AG08396 (cell line): ENCODE measurements around the gene TRIM72.
"Not testable (repeated sequence)": the region's sequence is repeated elsewhere in the genome, so short reads cannot be mapped to it uniquely, and the experiment has no call there.

ENCODE experiments used
- DNase-seq: peaks from one replicate; pipeline ENCODE4 v3.0.0; 2012; ENCODE audit warnings: low spot score, mixed read lengths

The TRIM72 gene

DNA sequence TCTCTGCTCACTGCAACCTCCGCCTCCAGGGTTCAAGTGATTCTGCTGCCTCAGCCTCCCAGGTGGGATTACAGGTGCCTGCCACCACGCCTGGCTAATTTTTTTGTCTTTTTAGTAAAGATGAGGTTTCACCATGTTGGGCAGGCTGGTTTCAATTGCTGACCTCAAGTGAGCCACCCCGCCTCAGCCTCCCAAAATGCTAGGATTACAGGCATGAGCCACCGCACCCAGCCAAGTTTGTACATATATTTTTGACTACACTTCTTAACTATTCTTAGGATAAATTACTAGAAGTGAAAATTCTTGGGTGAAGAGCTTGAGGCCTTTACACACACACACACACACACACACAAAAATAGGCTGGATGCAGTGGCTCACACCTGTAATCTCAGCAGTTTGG lies 44.4 kb downstream of the TRIM72 start:
- DNase-seq = no peak

DNA sequence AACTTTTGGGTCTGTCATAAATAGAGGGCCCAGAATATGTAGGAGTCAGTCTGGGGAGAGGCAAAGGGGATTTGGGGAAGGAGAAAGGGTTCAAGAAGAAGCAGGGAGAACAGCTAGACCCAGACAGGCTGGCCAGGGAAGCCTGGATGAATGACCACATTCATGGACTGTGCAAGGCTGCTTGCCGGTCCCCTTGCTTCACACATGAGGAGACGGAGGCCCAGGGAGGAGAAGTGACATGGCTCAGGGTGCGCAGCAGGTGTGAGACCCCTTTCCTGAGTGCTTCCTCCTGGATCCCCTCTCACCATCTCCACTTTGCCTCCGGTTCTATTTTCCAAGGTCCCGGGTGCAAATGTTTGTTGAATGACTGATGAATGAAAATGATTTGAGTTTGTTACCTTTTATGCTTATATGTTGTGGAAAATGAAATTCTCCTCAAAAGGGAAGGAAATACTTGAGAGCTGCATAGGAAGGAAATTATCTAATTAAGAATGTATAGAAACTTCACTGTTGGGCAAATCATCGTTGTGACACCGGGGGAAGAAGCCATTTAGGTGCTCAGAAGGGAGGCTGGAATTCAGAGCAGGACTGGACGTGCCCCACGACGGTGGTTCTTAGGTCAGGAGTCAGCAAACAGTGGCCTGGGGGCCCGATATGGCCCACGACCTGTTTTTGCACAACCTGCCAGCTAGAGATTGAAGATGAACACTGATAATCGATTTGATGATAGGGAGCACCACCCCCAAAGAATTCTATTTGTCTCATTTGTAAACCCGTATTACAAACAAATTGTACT lies 46.4 kb downstream of the TRIM72 start:
- no peak for DNase-seq

DNA sequence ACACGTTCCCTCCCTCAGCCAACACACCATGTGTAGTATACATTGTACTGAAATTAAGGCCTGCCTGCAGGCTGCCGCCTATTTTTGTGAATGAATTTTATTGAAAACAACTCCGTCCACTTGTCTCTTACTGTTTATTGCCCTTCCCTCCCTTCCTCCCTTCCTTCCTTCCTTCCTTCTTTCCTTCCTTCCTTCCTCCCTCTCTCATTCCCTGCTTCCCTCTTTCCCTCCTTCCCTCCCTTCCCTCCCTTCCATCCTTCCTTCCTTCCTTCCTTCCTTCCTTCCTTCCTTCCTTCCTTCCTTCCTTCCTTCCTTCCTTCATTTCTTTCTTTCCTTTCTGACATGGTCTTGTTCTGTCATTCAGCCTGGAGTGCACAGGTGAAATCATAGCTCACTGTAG lies 48.2 kb downstream of the TRIM72 start:
- no peak for DNase-seq

DNA sequence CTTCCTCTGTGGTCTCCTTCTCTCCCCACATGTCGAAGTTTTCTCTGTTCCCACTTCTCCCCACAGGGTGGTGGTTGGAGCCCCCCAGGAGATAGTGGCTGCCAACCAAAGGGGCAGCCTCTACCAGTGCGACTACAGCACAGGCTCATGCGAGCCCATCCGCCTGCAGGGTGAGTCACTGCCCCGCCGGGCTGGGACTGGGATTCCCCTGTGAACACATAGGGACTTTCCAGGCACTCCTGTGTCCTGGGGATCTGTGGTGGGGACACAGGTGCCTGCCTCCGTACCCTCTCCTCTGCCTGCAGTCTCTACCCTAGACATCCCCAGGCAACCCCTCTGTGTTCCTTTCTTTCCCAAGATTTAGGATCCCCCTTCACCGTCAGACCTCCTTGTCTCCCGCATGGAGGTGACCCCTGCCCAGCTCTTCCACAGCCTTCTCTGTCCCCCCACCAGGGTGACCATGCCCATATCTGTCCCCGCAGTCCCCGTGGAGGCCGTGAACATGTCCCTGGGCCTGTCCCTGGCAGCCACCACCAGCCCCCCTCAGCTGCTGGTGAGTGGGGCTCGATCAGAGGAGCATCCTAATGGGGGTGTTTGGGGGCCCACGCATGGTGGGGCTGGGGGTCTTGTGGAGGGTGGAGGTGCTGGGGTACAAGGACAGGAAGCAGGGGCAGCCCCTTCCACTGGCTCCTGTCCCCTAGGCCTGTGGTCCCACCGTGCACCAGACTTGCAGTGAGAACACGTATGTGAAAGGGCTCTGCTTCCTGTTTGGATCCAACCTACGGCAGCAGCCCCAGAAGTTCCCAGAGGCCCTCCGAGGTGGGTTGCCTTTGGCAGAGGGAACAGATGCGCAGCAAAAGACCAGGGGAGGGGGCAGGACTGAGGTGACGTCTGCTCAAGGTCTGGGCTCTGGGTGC lies 51.7 kb downstream of the TRIM72 start:
- no peak for DNase-seq

DNA sequence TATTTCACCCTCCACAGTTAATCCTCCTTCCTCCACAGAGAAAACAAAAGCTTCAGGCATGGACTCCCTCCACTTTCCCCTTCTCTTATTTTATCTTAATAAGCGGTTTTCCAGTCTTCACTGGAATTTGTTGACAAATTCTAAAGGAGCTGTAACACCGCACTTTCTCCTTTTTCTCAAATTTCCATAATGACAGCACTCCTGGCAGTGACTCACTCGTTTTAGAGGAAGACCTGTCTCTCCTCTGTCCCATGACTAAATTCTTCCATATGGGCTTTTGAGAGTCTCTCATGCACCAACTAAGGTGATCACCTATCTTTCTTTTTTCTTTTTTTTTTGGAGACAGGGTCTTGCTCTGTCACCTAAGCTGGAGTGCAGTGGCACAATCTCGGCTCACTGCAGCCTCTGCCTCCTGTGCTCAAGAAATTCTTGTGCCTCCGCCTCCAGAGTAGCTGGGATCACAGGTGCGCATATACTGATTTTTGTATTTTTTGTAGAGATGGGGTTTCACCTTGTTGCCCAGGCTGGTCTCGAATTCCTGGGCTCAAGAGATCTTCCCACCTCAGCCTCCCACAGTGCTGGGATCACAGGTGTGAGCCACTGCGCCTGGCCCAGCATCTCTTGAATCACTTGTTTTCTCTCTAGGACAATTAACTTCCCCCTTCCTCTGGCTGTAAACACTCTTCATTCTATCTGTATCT lies 53.6 kb downstream of the TRIM72 start:
- DNase-seq = no peak

DNA sequence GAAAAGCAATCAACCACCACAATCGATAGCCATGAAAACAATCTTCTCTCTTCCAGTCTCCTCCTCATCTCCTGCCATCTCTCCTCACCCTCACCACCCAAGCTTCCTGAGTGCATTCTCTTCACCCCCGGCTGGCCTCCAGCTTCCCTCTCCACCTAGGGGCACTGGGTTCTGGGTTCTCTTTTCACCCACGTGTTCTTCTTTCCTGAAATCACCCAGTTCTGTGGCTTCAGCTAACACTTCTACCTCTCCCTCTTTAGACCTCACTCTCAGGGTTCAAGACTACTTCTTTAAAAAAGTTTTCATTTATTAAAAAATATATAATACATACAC lies 54.1 kb downstream of the TRIM72 start:
- DNase-seq = no peak

DNA sequence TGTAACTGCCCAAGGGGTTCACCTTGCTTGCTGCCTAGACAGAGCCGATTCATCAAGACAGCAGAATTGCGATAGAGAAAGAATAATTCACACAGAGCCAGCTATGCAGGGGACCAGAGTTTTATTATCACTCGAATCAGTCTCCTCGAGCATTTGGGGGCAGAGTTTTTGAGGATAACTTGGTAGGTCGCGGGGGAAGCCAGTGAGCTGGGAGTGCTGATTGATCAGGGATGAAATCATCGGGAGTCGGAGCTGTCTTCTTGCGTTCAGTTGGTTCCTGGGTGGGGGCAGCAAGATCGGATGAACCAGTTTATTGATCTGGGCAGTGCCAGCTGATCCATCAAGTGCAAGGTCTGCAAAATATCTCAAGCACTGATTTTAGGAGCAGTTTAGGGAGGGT lies 55.0 kb downstream of the TRIM72 start:
- no peak for DNase-seq

DNA sequence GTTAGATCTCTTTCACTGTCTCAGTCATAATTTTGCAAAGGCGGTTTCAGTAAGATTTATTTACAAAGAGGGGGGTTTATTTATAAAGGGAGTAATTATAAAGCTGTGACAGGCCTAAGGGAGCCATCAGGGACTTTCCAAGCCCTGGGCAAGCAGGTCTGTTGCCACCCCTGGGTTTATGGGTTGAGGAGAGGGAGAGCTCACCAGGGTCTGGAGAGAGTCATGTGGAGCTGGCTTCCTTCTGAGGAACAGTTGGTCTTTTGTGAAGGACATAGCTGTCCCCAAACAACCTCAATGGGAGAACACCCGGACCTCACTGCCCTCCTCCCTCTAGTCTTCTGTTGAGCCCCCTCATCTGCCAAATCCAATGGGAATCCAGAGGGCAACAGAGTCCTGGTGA lies 55.6 kb downstream of the TRIM72 start:
- no peak for DNase-seq

DNA sequence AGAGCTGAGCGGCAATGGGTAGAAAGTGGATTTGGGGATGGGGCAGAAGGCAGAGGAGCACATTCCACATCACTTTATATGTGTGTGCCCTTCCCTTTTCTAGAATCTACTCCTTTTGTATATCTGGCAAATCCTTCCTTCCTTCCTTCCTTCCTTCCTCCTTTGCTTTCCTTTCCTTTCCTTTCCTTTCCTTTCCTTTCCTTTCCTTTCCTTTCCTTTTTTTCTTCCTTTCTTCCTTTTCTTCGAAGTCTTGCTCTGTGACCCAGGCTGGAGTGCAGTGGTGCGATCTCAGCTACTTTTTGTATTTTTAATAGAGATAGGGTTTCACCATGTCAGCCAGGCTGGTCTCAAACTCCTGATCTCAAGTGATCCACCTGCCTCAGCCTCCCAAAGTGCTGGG lies 56.1 kb downstream of the TRIM72 start:
- not testable (repeated sequence) for DNase-seq

DNA sequence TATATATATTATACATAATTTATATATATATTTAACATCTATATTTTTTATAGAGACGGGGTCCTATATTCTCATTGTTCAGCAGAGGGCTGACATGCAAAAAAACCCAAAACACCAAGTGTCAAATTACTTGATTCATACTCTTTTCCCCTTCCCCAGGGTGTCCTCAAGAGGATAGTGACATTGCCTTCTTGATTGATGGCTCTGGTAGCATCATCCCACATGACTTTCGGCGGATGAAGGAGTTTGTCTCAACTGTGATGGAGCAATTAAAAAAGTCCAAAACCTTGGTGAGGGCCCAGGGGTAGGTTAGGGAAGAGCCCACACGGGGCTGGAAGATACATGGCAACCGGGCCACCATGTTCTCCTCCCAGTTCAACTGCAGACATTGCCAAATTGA lies 56.9 kb downstream of the TRIM72 start:
- DNase-seq = no peak

DNA sequence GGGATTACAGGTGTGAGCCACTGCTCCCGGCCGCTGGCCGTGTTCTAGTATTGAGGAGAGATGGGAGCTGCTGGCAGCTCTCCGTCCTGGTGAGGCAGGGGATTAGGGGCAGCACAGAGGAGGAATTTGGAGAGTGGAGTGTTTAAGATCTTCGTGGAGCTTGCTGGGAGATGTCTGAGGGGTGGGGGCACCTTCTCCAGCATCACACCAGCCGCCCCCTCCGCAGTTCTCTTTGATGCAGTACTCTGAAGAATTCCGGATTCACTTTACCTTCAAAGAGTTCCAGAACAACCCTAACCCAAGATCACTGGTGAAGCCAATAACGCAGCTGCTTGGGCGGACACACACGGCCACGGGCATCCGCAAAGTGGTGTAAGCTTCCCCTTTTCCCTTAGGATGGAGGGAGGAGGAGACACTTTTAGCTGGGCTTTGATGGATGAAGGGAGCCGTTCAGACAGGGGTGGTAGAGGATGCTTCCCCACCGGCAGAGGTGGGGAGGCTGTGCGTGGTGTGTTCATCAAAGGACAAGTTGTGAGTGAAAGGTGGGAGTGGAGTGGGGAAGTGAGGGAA lies 57.8 kb downstream of the TRIM72 start:
- no peak for DNase-seq

DNA sequence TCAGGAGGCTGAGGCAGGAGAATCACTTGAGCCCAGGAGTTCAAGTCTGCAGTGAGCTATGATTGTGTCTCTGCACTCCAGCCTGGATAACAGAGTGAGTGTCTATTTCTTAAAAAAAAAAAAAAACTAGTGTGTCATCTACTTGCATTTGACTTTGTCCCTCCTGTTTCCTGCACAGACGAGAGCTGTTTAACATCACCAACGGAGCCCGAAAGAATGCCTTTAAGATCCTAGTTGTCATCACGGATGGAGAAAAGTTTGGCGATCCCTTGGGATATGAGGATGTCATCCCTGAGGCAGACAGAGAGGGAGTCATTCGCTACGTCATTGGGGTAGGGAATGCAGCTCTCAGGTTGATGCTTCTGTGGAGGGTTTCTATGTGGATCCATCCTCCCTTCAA lies 59.3 kb downstream of the TRIM72 start:
- DNase-seq = no peak

DNA sequence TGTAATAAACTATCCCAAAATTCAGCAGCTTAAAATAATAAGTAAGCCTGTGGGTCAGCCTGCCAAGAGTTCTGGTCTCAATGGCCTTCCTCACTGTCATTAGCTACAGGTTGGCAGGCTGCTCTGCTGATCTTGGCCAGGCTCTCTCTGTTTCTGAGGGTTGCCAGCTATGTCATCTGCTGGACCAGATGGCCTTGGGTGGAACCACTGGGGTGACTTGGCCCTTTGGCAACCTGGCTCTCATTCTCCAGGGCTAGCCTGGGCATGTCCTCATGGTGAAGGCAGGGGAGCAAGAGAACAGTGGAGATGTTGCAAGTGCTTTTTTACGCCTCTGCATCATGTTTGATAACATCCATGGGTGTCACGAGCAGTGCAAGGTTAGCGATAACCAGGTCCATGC lies 59.8 kb downstream of the TRIM72 start:
- no peak for DNase-seq

DNA sequence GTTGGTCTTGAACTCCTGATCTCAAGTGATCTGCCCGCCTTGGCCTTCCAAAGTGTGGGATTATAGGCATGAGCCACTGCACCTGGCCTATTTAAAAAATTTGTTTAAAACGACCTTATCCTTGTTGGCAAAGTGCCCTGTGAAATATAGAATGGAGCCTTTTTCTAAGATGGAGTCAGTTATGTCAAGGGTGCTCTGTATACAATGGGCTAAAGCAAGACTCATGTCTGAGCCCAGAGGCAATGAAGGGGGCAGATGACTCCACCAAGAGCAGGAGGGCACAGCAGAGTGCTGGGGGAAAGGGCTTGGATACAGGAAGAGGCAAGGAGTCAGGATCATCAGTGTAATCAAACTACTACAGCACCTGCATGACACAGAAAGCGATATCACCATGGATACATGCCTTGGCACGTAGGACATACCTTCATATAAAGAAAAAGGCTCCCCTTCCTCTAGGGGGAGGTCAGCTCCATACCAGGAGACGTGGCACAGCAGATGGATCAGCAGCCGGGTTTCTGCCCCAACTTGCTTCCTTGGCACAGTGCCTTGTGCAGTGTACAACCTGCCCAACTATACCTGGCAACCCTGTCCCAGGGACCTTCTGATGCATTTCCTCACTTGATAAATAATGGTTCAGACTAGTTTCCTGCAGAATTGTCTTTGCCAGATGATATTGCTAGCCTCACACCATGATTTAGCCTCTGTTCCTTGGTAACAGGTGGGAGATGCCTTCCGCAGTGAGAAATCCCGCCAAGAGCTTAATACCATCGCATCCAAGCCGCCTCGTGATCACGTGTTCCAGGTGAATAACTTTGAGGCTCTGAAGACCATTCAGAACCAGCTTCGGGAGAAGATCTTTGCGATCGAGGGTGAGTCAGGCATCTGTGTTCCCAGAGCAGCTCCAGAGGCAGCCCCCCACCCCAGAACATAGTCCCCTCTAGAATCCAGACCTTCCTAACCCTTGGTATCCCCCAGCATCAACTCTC lies 61.2 kb downstream of the TRIM72 start:
- DNase-seq = no peak

DNA sequence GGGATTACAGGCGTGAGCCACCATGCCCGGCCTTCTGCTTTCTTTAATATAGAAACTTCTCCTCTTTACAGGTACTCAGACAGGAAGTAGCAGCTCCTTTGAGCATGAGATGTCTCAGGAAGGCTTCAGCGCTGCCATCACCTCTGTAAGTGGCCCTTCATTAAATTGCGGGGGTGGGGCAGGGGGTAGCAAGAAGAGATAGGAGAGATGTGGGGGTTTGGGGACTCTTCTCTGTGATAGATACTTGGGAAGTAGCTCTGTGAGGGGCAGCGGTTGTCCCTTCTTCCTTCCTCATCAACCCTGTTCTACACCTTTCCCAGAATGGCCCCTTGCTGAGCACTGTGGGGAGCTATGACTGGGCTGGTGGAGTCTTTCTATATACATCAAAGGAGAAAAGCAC lies 62.7 kb downstream of the TRIM72 start:
- no peak for DNase-seq

DNA sequence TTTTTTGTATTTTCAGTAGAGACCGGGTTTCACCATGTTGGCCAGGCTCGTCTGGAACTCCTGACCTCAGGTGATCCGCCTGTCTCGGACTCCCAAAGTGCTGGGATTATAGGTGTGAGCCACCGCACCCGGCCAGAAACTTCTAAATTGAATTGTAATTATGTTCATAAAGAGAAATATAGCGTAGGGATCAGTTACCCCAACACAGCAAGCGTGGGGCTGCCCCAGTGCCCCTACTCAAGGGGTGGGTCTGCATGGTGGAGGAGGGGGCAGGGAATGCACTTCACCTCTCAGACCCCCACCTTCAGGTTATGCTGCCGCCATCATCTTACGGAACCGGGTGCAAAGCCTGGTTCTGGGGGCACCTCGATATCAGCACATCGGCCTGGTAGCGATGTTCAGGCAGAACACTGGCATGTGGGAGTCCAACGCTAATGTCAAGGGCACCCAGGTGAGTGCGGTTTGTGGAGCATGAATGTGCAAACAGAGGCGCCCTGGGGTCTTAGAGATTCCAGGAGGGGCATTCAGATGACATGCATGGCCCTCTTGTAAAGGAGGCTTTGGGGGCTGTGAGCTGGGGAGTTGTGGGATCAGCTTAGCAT lies 63.8 kb downstream of the TRIM72 start:
- DNase-seq = no peak

DNA sequence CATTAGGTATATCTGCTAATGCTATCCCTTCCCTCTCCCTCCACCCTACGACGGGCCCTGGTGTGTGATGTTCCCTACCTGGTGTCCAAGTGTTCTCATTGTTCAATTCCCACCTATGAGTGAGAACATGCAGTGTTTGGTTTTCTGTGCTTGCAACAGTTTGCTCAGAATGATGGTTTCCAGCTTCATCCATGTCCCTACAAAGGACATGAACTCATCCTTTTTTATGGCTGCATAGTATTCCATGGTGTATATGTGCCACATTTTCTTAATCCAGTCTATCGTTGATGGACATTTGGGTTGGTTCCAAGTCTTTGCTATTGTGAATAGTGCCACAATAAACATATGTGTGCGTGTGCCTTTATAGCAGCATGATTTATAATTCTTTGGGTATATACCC lies 64.9 kb downstream of the TRIM72 start:
- not testable (repeated sequence) for DNase-seq
